KOPT-K1 (cell line): ENCODE results near the gene ADD3.

Experiments used
- H3K27ac ChIP-seq: fragments of 200-600 bp; sonication (generic); 2 replicates; pipeline ENCODE4 v1.5.1; 2016; ENCODE audit warnings: antibody characterized with exemption, mild to moderate bottlenecking, low read depth, low read length; ENCODE audit not compliant: poor library complexity, severe bottlenecking
- H3K36me3 ChIP-seq: fragments of 200-600 bp; sonication (generic); 2 replicates; pipeline ENCODE4 v1.5.1; 2017; ENCODE audit warnings: antibody characterized with exemption, mild to moderate bottlenecking, low read length, moderate library complexity; ENCODE audit not compliant: insufficient read depth
- H3K9me3 ChIP-seq: fragments of 200-600 bp; sonication (generic); 2 replicates; pipeline ENCODE4 v1.5.1; 2017; ENCODE audit warnings: antibody characterized with exemption, low read length, mild to moderate bottlenecking; ENCODE audit not compliant: insufficient read depth, poor library complexity, severe bottlenecking

The ADD3 gene

GRCh38 chr10:110074758-110075671 is 67.2 kb downstream of the ADD3 start:
- no peaks in the 10 kb centered on the region for H3K36me3 ChIP-seq
- peak overlapping the region; percentile 91 for H3K27ac ChIP-seq
- no peaks in the 10 kb centered on the region for H3K9me3 ChIP-seq

- H3K9me3 ChIP-seq, result no peaks in the 10 kb centered on the region
- H3K27ac ChIP-seq, result peak overlapping the region; percentile 91
- no peaks in the 10 kb centered on the region for H3K36me3 ChIP-seq
These were observed 67.9 kb downstream of the ADD3 start for GRCh38 chr10:110075686-110076085.

- Histone ChIP-seq H3K36me3 (no peaks in the 10 kb centered on the region), H3K27ac (peak overlapping the region; percentile 65)
These were observed 69.0 kb downstream of the ADD3 start for GRCh38 chr10:110076559-110077318.

GRCh38 chr10:110077436-110078130 is 69.8 kb downstream of the ADD3 start:
- Histone ChIP-seq H3K36me3 (no peaks in the 10 kb centered on the region), H3K27ac (peak overlapping the region; percentile 65)

More at GRCh38 chr10:110076559-110077318, 69.0 kb downstream of the ADD3 start:
- no peaks in the 10 kb centered on the region for H3K9me3 ChIP-seq

GRCh38 chr10:110078317-110078716 is 70.5 kb downstream of the ADD3 start:
- Histone ChIP-seq H3K36me3 (no peaks in the 10 kb centered on the region), H3K9me3 (no peaks in the 10 kb centered on the region), H3K27ac (peak overlapping the region; percentile 65)

More at GRCh38 chr10:110077436-110078130, 69.8 kb downstream of the ADD3 start:
- no peaks in the 10 kb centered on the region for H3K9me3 ChIP-seq

GRCh38 chr10:110081911-110082310 is 74.1 kb downstream of the ADD3 start:
- H3K36me3 ChIP-seq, result no peaks in the 10 kb centered on the region
- no peaks in the 10 kb centered on the region for H3K9me3 ChIP-seq
- H3K27ac ChIP-seq, result peak overlapping the region; percentile 54

- Histone ChIP-seq H3K27ac (no peak overlapping the region), H3K9me3 (no peaks in the 10 kb centered on the region)
These were observed 76.1 kb downstream of the ADD3 start for GRCh38 chr10:110083884-110084283.

GRCh38 chr10:110087682-110088081 is 79.9 kb downstream of the ADD3 start:
- Histone ChIP-seq H3K36me3 (no peaks in the 10 kb centered on the region), H3K27ac (peak overlapping the region; percentile 1), H3K9me3 (no peaks in the 10 kb centered on the region)

More at GRCh38 chr10:110083884-110084283, 76.1 kb downstream of the ADD3 start:
- H3K36me3 ChIP-seq, result no peaks in the 10 kb centered on the region

- peak overlapping the region; percentile 1 for H3K27ac ChIP-seq
- H3K36me3 ChIP-seq, result no peaks in the 10 kb centered on the region
- no peaks in the 10 kb centered on the region for H3K9me3 ChIP-seq
These were observed 80.8 kb downstream of the ADD3 start for GRCh38 chr10:110088367-110089104.

- Histone ChIP-seq H3K9me3 (no peaks in the 10 kb centered on the region), H3K36me3 (no peaks in the 10 kb centered on the region), H3K27ac (no peak overlapping the region)
These were observed 84.0 kb downstream of the ADD3 start for GRCh38 chr10:110091830-110092229.

- Histone ChIP-seq H3K9me3 (no peaks in the 10 kb centered on the region), H3K36me3 (no peaks in the 10 kb centered on the region), H3K27ac (no peak overlapping the region)
These were observed 85.9 kb downstream of the ADD3 start for GRCh38 chr10:110093722-110094121.

GRCh38 chr10:110094786-110095185 is 87.0 kb downstream of the ADD3 start:
- Histone ChIP-seq H3K36me3 (no peaks in the 10 kb centered on the region), H3K9me3 (no peaks in the 10 kb centered on the region), H3K27ac (no peak overlapping the region)

- Histone ChIP-seq H3K27ac (no peak overlapping the region), H3K36me3 (peaks cover 48% of the 10 kb centered on the region), H3K9me3 (no peaks in the 10 kb centered on the region)
These were observed 93.8 kb downstream of the ADD3 start for GRCh38 chr10:110101464-110102144.

- H3K36me3 ChIP-seq, result peaks cover 48% of the 10 kb centered on the region
- no peaks in the 10 kb centered on the region for H3K9me3 ChIP-seq
- H3K27ac ChIP-seq, result no peak overlapping the region
These were observed 96.2 kb downstream of the ADD3 start for GRCh38 chr10:110103921-110104461.
